Endothelial cell of umbilical vein (primary cell): Measurements from ENCODE around the gene ANKS1B. TPM values are rescaled to one million over a fixed set of nuclear protein-coding genes. Genes with fewer than 3 reads are reported as not detected.

Experiments used
- BruUV-seq: library from RNA; stranded (reverse); fragments of 400-500 nt; replicated peaks from 2 replicates; lab custom pipeline; 2021; lab: Mats Ljungman, UMichigan
- CTCF ChIA-PET: fragments of 300-600, 350-600 bp; sonication (Branson Sonifier 250); formaldehyde crosslinking; loops from one replicate; lab custom pipeline; 2021; ENCODE audit warnings: antibody characterized with exemption, inconsistent platforms; lab: Charles Lee
- POLR2A ChIA-PET: fragments of 300-600, 350-600 bp; sonication (Branson Sonifier 250); formaldehyde crosslinking; loops from one replicate; lab custom pipeline; 2021; ENCODE audit warnings: antibody characterized with exemption, inconsistent platforms; lab: Charles Lee
- DNase-seq: peaks from one replicate; pipeline ENCODE4 v3.0.0-alpha.2; 2011; ENCODE audit warnings: low read depth, low spot score
- FAIRE-seq: peaks from 2 replicates; lab custom pipeline; 2011; peaks lifted over from hg19 to GRCh38; lab: Jason Lieb, UNC
- H2AFZ ChIP-seq: 2 replicates; pipeline ENCODE4 v1.6.0; 2012; ENCODE audit warnings: low read depth, low read length, control low read depth, inconsistent platforms
- H3K27ac ChIP-seq: 2 replicates; pipeline ENCODE4 v1.5.1; 2011; ENCODE audit warnings: low read depth, mild to moderate bottlenecking, control low read depth, low read length, moderate library complexity; ENCODE audit not compliant: insufficient read depth
- H3K27me3 ChIP-seq, 2 experiments: 2 replicates each; pipeline versions ENCODE4 v1.6.0 to v1.6.1; 2011; ENCODE audit warnings: low read length in 2 of 2, mixed read lengths in 1 of 2; ENCODE audit not compliant: control insufficient read depth in 2 of 2, insufficient read depth in 2 of 2
- H3K36me3 ChIP-seq, 2 experiments: 2 replicates in 1 of 2; 3 replicates in 1 of 2; pipeline ENCODE4 v1.5.1; 2011; ENCODE audit warnings: low read length in 2 of 2, mild to moderate bottlenecking in 1 of 2, moderate library complexity in 1 of 2; ENCODE audit not compliant: control insufficient read depth in 2 of 2, insufficient read depth in 2 of 2; ENCODE audit errors: extremely low read depth in 1 of 2
- H3K4me1 ChIP-seq: 3 replicates; pipeline ENCODE4 v1.5.1; 2011; ENCODE audit warnings: mild to moderate bottlenecking, low read length; ENCODE audit not compliant: control insufficient read depth, insufficient read depth; ENCODE audit errors: extremely low read depth
- H3K4me2 ChIP-seq: 2 replicates; pipeline ENCODE4 v1.6.1; 2011; ENCODE audit warnings: low read length, control low read depth, mixed read lengths; ENCODE audit not compliant: insufficient read depth
- H3K4me3 ChIP-seq, 3 experiments: fragments of 200-600 bp in 1 of 3; sonication (generic), shearing (Covaris generic) in 1 of 3; replicated peaks in 1 of 3; 2 replicates each; pipeline ENCODE4 v1.5.1; 2011 to 2016; ENCODE audit warnings: control low read depth in 3 of 3, low read length in 3 of 3, mild to moderate bottlenecking in 2 of 3, inconsistent platforms in 1 of 3, low read depth in 1 of 3, moderate library complexity in 1 of 3; ENCODE audit not compliant: insufficient read depth in 1 of 3
- H3K79me2 ChIP-seq: 2 replicates; pipeline ENCODE4 v1.6.0; 2012; ENCODE audit warnings: low read length, inconsistent platforms; ENCODE audit not compliant: control insufficient read depth, insufficient read depth
- H3K9ac ChIP-seq: replicated peaks from 2 replicates; pipeline ENCODE3; 2011; ENCODE audit warnings: low read length, control low read depth; ENCODE audit not compliant: insufficient read depth; ENCODE audit errors: extremely low read depth
- H3K9me1 ChIP-seq: replicated peaks from 3 replicates; pipeline ENCODE4 v1.6.0; 2011; ENCODE audit warnings: mild to moderate bottlenecking, low read length; ENCODE audit not compliant: control insufficient read depth, insufficient read depth; ENCODE audit errors: extremely low read depth
- H3K9me3 ChIP-seq: replicated peaks from 2 replicates; pipeline ENCODE4 v1.5.1; 2012; ENCODE audit warnings: low read length, inconsistent platforms; ENCODE audit not compliant: control insufficient read depth, insufficient read depth
- H4K20me1 ChIP-seq: replicated peaks from 2 replicates; pipeline ENCODE3; 2011; ENCODE audit warnings: mild to moderate bottlenecking, low read length; ENCODE audit not compliant: control insufficient read depth, insufficient read depth; ENCODE audit errors: extremely low read depth
- EZH2 ChIP-seq: IDR thresholded peaks from 2 replicates; pipeline ENCODE4 v1.6.1; 2012; ENCODE audit warnings: borderline replicate concordance, low read depth, mild to moderate bottlenecking, moderate library complexity, low read length, inconsistent platforms; ENCODE audit not compliant: severe bottlenecking
- FOS ChIP-seq: IDR thresholded peaks from 2 replicates; pipeline ENCODE4 v1.6.1; 2011; ENCODE audit warnings: mild to moderate bottlenecking, low read length, moderate library complexity, borderline replicate concordance; ENCODE audit not compliant: insufficient read depth
- GATA2 ChIP-seq: IDR thresholded peaks from 2 replicates; pipeline ENCODE4 v1.7.0; 2011; ENCODE audit warnings: low read depth, mild to moderate bottlenecking, moderate library complexity, mixed read lengths, low read length; ENCODE audit not compliant: insufficient read length, insufficient read depth
- JUN ChIP-seq: IDR thresholded peaks from 2 replicates; pipeline ENCODE4 v1.6.1; 2011; ENCODE audit warnings: borderline replicate concordance, low read depth; ENCODE audit not compliant: insufficient read length, insufficient read depth
- MYC ChIP-seq: IDR thresholded peaks from one replicate; pipeline ENCODE4 v1.6.1; 2011; ENCODE audit warnings: mild to moderate bottlenecking, low read depth, low read length
- POLR2A ChIP-seq: IDR thresholded peaks from 2 replicates; pipeline ENCODE4 v1.6.1; 2012; ENCODE audit warnings: low read depth, mild to moderate bottlenecking, control low read depth, low read length
- POLR2AphosphoS5 ChIP-seq: IDR thresholded peaks from 2 replicates; pipeline ENCODE4 v1.6.1; 2012; ENCODE audit warnings: low read depth, mild to moderate bottlenecking, control low read depth, low read length, moderate library complexity; ENCODE audit not compliant: insufficient read depth
- dilution Hi-C: fragments of 300-500 bp; cut with MboI; formaldehyde crosslinking; loops from one replicate; pipeline ENCODE4 v1.15.0; 2019; ENCODE audit warnings: low sequenced_read_pairs; ENCODE audit not compliant: extremely low pct_ligation_motif_present
- intact Hi-C: fragments of 100-400 bp; cut with micrococcal nuclease; formaldehyde crosslinking; loops from one replicate; pipeline ENCODE4 v1.10.0; 2022
- polyA plus RNA-seq, 4 experiments: library from polyadenylated mRNA; depleted of rRNA in 3 of 4; stranded (reverse) in 3 of 4; unstranded in 1 of 4; fragments of >200 nt; gene quantifications; 2 replicates each; pipeline versions ENCODE4 v1.2.1 to v1.2.3, GENCODE V29; 2011 to 2012; ENCODE audit warnings: missing spikeins in 1 of 4
- total RNA-seq: library from RNA; stranded (reverse); gene quantifications from 2 replicates; pipeline ENCODE4 v1.2.3, GENCODE V29; 2021
- TF ChIP-seq, protein P1 (sequence below), 2 donors: IDR thresholded peaks; 1 replicate in 1 of 2; 2 replicates in 1 of 2; pipeline ENCODE4 v1.5.1; 2011; ENCODE audit warnings: low read length in 2 of 2, mild to moderate bottlenecking in 2 of 2, moderate library complexity in 2 of 2, control low read depth in 1 of 2, inconsistent platforms in 1 of 2, low read depth in 1 of 2; ENCODE audit not compliant: insufficient read depth in 1 of 2; ENCODE audit errors: extremely low read depth in 1 of 2
- TF ChIP-seq, protein P2 (sequence below): IDR thresholded peaks from 2 replicates; pipeline ENCODE4 v1.6.1; 2011; ENCODE audit not compliant: insufficient read depth, insufficient read length

Gene ANKS1B
- total and polyA plus RNA-seq, 2 donors (not counting 3 experiments of a cell fraction or from before 2014, with no cell fraction given) = 0.15 to 0.38 TPM

DNA sequence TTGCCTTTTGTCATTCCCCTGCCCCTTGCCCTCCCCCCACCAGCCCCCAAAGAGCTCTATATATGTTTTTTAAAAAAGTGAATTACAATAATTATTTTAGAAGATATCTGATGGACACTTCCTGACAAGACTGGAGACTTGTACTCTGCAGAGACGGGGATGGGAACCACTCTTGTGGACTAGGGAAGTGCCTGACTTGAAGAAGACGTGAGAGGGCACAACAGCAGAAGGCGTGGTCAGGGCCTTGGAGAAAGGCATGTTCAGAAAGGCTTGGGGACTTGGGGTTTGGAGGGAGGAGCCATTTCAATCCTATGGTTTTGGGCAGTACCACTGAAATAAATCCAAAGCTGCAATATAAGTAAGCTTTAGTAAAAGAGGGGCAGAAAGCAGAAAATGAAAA, 1184.9 kb downstream of the ANKS1B start:
- DNase-seq (no peak), FAIRE-seq (no peak)
- Histone ChIP-seq H3K9ac (no peak overlapping the region), H3K36me3 (no peaks in the 10 kb centered on the region), H3K27ac (no peak overlapping the region), H4K20me1 (no peaks in the 10 kb centered on the region), H3K4me2 (no peak overlapping the region), H3K9me1 (no peaks in the 10 kb centered on the region), H3K27me3 (peaks cover 3 to 6% of the 10 kb centered on the region in 2 experiments), H3K4me3 (no peak overlapping the region), H3K9me3 (no peaks in the 10 kb centered on the region), H2AFZ (no peak overlapping the region), H3K79me2 (no peaks in the 10 kb centered on the region), H3K4me1 (no peaks in the 10 kb centered on the region)
- no TSS peak for BruUV-seq
- ChIA-PET POLR2A (interaction anchor here (0.7 kb wide), 1 partner anchor 18 kb away, joined by 7 read pairs; no protein-coding TSS in a partner anchor), CTCF (interaction anchor here (1.3 kb wide), 1 partner anchor 101 kb away, joined by 3 read pairs; no protein-coding TSS in a partner anchor)
- intact Hi-C loops (no loop called here), dilution Hi-C loops (no loop called here)
- TF ChIP-seq GATA2 (no peak), EZH2 (no peak)

DNA sequence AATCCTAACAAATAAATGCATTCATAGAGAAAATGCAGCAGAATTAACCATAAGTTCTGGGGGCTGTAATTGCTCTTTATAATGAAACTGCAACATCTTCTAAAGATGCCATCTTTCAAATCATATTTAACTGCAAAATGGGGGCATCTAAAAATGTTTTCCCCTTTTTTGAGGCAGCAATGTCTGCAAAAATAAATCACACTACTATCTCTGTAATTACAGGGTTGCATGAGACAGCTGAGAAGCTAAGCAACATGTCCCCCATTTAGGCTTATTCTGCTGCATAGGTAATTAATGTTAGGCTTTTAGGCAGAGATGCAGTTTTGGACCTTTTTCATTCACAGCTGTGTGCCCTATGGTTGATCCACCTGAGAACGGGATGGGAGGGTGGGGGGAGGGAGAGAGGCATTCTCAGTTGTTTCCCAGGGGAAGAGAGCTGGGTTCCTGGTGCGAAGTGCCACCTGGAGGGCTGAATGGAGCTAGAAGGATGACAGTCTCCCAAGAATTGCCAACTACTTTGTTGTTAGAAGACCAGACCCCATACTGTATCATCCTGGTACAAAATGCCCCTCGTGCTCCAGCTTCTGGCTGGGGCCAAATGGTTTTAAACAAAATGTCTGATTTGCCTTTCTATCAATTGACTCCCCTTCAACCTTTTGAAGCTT, 1185.5 kb downstream of the ANKS1B start:
- intact Hi-C loops (no loop called here), dilution Hi-C loops (no loop called here)
- Histone ChIP-seq H3K27ac (no peak overlapping the region), H3K27me3 (peaks cover 3 to 6% of the 10 kb centered on the region in 2 experiments), H3K9ac (no peak overlapping the region), H3K4me3 (no peak overlapping the region), H3K4me2 (no peak overlapping the region), H3K9me3 (no peaks in the 10 kb centered on the region), H3K9me1 (no peaks in the 10 kb centered on the region), H3K4me1 (no peaks in the 10 kb centered on the region), H3K36me3 (no peaks in the 10 kb centered on the region), H2AFZ (no peak overlapping the region), H3K79me2 (no peaks in the 10 kb centered on the region), H4K20me1 (no peaks in the 10 kb centered on the region)
- ChIA-PET CTCF (interaction anchor here (1.3 kb wide), 1 partner anchor 100 kb away, joined by 3 read pairs; no protein-coding TSS in a partner anchor), POLR2A (interaction anchor here (0.7 kb wide), 1 partner anchor 18 kb away, joined by 7 read pairs; no protein-coding TSS in a partner anchor)
- BruUV-seq = no TSS peak
- TF ChIP-seq POLR2A (no peak), JUN (no peak), FOS (no peak), GATA2 (no peak), POLR2AphosphoS5 (no peak), MYC (no peak), EZH2 (no peak)
- TF ChIP-seq, protein P1, sequence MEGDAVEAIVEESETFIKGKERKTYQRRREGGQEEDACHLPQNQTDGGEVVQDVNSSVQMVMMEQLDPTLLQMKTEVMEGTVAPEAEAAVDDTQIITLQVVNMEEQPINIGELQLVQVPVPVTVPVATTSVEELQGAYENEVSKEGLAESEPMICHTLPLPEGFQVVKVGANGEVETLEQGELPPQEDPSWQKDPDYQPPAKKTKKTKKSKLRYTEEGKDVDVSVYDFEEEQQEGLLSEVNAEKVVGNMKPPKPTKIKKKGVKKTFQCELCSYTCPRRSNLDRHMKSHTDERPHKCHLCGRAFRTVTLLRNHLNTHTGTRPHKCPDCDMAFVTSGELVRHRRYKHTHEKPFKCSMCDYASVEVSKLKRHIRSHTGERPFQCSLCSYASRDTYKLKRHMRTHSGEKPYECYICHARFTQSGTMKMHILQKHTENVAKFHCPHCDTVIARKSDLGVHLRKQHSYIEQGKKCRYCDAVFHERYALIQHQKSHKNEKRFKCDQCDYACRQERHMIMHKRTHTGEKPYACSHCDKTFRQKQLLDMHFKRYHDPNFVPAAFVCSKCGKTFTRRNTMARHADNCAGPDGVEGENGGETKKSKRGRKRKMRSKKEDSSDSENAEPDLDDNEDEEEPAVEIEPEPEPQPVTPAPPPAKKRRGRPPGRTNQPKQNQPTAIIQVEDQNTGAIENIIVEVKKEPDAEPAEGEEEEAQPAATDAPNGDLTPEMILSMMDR (IDR thresholded peaks at IDR 0.05; ENCODE audit: extremely low read depth in 1 of 2, insufficient read depth in 1 of 2, low read depth in 1 of 2, low read length in 2 of 2) = no peak
- TF ChIP-seq, protein P2, sequence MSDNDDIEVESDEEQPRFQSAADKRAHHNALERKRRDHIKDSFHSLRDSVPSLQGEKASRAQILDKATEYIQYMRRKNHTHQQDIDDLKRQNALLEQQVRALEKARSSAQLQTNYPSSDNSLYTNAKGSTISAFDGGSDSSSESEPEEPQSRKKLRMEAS = no peak
- FAIRE-seq (no peak), DNase-seq (no peak)
